Stimulated activated CD4-positive, alpha-beta T cell treated with anti-CD3 and anti-CD28 coated beads, Interleukin-4, amount 100 ng/mL, for 1 hour (primary cell): ENCODE results near the gene MBD3.
A peak's percentile ranks its signal among the peaks of the same experiment; 100 is the strongest.

Experiments
- DNase-seq: peaks from one replicate; pipeline ENCODE4 v3.0.0-alpha.2; 2020

The MBD3 gene

GRCh38 chr19:1618157-1619093, 25.8 kb upstream of the MBD3 start:
- DNase-seq: peak; percentile 27

DNA sequence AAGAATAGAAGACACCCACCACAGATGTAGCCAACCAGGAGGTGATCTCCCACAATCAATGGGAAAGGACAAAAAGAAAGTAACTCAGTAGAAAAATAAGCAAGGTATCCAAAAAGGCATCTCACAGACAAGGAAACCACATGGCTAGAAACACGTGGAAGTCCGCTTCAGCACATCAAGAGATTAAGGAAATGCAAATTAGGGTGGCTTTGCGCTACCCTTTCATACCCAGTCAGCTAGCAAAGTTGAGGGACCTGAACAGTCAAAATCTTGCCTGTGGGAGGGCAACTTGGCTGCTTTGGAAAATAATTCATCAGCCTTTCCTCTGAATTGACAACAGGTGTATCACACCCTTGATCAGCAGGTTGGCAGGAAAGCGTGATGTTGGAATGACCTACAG, 24.2 kb upstream of the MBD3 start:
- no peak for DNase-seq

DNA sequence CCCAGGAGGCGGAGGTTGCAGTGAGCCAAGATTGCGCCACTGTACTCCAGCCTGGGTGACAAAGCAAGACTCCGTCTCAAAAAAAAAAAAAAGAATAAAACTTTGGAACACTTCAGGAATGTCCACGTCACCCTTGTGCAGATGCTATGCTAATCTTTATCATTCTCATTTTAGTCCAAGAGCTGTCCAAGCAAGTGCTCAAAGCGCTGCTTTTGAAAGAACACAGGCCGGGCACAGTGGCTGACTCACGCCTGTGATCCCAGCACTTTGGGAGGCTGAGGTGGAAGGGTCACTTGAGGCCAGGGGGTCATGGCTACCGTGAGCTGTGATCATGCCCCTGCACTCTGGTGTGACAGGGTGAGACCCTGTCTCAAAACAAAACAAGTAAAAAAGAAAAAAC, 23.7 kb upstream of the MBD3 start:
- no peak for DNase-seq

DNA sequence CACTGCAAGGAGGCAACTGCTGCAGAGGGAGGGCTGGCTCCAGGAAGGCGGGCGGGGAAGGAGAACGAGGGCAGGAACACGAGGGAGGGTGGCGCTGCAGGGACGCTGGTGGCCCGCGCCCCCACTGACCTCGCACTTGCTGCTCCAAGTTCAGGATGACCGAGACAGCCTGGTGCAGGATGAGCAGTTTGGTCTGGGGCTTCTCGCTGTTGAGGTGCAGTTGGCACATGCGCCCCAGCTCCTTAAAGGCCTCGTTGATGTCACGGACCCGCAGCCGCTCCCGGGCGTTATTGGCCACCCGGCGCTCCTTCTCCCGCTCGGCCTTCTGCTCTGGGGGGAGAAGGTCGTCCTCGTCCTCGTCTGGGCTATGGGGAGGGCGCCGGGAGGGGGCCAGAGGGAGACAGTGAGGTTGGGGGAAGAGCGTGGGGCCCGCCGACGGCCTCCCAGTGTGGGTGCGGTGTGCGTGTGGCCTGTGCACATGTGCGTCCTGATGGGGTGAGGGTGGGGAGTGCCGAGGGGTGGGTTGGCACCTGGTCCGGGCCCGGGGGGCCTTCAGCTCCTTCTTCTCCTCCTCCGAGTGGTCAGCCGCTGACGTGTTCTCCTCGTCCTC, 22.6 kb upstream of the MBD3 start:
- no peak for DNase-seq

- no peak for DNase-seq
Observed at GRCh38 chr19:1613808-1614570, 21.3 kb upstream of the MBD3 start.

DNA sequence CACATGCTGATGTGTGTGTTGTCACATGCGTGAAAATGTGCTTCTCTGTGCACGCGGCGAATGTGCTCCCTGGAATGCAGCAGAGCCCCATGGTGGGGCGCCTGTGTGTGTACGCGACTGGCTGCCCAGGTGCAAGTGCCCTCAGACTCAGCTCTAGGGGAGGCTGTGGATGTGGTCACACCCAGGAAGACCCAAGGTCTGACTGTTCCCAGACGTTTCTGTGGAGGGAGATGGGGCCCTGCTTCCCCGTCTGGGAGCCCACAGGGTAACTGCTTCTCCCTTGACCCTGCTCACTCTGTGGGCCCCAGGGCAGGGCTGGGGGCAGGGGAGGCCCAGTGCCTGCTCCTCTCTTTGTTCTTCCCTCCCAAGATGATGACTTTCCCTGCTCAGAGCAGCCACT, 20.5 kb upstream of the MBD3 start:
- DNase-seq: no peak

DNA sequence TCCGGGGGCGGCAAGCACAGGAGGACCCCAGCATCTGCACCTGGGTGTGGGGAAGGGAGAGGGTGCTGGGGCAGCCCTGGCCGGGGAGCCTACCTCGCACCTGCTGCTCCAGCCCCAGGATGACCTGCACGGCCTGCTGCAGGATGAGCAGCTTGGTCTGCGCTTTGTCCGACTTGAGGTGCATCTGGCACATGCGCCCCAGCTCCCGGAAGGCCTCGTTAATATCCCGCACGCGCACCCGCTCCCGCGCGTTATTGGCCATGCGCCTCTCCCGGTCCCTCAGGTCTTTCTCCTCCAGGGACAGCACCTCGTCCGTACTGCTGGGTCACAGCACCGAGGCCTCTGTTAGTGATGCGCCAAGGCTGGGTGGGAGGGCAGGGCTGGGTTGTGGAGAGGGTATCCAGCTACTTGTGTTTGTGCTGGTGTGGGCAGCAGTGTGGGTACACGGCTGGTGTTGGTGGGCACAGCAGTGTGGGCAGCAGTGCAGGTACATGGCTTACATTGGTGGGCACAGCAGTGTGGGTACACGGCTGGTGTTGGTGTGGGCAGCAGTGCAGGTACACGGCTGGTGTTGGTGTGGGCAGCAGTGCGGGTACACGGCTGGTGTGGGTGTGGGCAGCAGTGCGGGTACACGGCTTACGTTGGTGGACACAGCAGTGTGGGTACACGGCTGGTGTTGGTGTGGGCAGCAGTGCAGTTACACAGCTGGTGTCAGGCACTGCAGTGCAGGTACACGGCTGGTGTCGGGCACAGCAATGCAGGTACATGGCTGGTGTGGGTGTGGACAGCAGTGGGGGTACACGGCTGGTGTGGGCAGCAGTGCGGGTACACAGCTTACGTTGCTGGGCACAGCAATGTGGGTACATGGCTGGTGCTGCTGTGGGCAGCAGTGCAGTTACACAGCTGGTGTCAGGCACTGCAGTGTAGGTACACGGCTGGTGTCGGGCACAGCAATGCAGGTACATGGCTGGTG, 19.7 kb upstream of the MBD3 start:
- no peak for DNase-seq

DNA sequence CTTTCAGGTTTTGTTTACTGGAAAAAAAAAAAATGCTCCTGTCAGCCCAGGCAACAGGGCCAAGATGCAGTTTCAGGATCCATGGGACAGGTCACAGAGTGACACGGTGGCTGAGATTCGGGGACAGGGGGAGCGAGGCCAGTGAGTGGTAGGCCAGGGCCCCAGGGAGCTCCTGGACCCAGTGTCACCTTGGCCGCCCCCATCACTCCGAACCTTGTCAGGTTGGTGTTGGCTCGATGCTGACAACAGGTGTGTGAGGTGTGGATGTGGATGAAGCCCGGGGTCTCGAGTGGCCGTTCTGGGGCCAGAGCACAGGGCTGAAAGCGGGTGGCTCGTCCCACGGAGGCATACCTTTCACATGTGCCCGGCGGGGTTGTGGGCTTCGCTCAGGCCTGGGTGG, 18.7 kb upstream of the MBD3 start:
- DNase-seq: no peak

- DNase-seq: no peak
Observed at GRCh38 chr19:1610579-1610978, 17.9 kb upstream of the MBD3 start.

DNA sequence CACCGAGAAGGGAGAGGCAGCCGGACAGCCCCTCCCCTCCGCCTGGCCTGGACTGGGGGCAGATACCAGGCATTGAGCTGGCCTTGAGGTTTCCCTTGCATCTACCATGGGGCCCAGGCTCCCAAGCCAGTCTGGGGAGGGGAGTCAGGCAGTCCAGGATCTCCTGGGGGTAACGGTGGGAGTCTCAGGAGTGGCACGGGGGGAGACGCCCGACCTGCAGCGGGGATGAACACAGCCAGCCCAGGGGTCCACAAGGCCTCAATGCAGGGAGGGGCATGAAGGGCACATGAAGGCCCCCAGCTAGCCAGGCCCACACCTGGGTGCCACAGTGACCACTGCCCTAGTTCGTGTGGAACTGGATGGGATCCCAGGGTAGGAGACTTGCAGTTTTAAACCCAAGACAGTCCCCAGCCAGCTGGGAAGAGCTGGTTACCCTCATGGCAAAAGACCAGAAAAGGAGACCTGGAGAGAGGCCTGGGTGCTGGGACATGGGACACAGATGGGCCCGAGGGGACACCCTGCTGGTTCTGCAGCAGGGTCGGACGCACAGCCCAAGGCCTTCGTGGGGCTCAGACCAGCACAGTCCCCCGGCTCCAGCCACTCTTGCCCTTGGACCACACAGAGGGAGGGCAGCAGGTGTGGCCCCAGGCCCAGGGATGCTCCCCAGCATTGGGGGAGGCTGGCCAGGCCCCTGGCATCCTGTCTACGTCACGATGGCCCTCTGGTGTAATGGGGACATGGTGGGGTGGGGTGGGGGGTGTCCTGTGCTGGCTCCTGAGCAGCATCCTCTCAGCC, 17.2 kb upstream of the MBD3 start:
- no peak for DNase-seq

DNA sequence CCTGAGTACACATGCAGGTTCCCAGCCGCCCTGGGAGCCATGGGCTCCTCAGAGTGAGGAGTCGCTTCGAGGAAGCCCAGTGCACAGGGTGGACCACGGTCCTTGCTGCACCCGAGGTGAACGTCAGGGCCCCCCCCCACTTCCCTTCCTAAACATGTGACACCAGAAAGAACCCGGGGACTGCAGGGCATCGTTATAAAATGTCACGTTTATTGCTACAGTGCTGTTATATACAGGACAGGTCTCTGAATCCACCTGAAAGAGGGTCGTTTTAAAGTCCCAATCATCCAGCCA, 16.4 kb upstream of the MBD3 start:
- no peak for DNase-seq

DNA sequence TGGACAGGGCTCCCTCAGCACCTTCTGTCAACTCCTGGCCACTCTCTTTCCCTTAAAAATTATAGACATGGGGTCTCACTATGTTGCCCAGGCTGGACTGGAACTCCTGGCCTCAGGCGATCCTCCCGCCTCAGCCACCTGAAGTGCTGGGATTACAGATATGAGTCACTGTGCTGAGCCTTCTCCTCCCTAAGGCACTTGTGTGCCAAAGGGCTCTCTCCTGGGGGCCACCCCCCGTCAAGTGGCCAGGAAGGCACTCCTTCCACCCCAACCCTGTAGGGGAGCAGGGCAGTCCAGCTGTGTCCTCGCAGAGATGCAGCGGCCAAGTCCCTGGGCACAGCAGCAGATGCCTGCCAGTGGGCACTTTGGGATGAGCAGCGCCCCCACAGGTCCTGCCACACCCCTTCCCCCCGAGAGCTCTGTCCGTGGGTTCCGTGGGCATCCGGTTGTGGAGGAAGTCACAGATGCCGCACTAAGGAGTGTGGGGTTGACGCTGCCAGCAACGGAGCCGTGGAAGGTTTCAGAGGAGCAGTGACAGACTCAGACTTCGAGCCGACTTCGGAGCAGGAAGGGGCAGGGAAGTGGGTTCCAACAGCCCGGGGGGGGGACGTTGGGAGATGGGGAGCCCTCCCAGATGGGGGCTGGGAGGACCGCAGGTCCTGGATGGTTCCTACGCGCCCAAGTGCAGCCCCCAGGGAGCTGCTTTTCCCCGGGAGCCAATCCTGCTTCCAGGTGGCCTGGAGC, 15.9 kb upstream of the MBD3 start:
- DNase-seq: peak; percentile 21

GRCh38 chr19:1606138-1606651, 13.5 kb upstream of the MBD3 start:
- no peak for DNase-seq

DNA sequence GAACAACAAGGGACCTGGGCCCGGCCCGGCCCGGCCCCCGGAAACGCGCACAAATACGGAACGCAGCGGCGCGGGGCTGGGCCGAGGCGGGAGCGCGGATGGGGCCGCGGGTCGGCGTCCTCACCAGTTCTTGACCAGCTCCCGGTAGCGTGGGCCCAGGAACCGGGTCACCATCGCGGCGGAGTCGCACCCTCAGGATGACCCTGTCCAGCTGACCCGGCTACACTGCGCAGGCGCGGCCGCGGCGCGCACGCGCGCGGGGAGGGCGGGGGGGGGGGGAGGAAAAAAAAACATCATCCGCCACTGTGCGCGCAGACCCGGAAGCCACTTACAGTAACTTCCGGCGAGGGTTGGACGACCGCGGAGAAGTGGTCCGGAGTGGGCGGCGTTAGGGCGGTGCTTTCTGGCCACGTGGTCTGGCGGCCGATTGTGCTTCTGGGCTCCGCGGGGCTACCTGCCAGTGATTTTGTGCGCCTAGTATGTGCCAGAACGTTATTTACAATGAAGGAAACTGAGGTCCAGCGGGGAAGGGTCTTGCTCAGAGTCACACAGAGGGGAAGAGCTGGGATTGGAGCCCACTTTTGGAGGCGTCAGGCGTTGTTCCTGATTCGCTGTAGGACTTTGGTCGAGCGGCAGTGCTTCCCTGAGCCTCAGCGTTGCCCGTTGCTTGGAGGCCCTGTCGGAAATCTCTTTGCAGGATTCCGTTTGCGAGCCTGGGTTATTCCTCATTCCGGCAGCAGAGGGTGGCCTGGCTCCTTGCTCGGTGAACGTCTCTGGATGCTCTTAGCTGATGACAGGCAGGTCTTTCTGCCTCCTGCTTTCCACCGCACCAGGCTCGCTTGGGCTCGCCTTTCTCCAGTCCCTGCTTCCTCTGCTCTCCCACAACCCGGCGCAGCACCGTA, 12.8 kb upstream of the MBD3 start, which contains the start of gene UQCR11:
Gene UQCR11, minus strand, starts transcription at position 227 of the 902 bp plus-strand sequence. Its CDS starts 53 bp downstream, at position 174.
- DNase-seq: peak; percentile 93

GRCh38 chr19:1602091-1602707, 9.5 kb upstream of the MBD3 start:
- no peak for DNase-seq

GRCh38 chr19:1601613-1602064, 9.0 kb upstream of the MBD3 start:
- no peak for DNase-seq

DNA sequence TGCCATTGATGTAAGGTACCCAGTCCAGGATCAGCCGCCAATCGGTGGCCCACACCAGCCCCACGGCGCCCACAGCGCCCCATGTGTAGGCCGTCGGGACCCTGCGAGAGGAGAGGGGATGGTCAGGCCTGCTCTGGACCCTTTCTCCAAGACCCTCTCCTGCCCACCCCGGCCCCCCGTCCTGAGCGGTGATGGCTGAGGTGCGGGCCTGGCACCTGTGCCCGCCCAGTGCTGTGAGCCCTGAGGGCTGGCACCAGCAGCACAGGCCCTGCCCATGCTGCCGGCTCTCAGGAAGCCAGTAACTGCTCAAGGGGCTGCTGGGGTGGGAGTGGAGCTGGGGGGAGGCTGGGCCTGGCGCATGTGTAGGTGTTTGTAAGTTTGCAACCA, 6.8 kb upstream of the MBD3 start:
- DNase-seq: no peak

DNA sequence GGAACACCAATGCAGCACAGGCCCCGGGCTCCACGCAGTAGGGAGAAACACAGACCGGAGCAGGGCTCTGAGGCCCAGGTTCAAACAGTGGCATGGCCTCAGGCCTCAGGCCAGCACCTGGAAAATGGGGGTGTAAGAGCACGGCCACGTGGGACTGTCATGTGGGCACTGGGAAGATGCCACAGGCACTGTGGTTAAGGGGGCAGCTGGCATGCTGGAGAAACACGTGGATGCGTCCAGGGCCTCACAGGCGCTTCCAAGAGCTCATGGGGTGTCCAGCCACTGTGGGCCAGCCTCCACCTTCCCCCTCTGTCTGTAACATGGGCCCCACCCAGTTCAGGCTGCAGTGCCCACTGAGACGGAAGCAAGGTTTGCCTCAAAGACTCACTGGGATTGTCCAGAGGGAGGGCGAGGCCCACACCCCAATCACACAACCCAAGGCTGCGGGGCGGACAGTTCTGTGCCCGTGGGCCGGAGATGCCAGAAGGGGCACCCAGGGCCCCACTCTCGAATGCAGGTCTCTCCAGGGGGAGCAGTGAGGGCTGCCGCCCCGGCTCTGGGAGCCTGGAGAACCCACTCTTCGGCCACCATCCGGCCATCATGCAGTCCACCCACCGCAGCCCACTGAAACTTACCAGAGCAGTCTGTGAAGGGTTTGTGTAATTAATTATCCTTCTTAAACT, 6.3 kb upstream of the MBD3 start:
- DNase-seq: no peak

DNA sequence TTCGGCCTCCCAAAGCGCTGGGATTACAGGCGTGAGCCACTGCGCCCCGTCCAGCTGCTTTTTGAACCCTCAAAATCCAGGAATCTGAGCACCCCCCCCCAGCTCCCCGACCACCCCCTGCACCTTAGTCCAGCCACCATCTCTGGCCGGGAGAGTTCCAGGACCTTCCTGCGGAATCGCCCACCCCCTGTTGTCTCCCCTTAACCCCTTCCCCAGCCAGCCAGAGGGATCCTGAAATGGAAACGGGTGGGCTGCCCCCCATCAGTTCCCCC, 772 bp upstream of the MBD3 start:
- DNase-seq: no peak
